HAP-1 (cell line): ENCODE data around the gene LIMS4.
"Not testable (repeated sequence)": the region's sequence is repeated elsewhere in the genome, so short reads cannot be mapped to it uniquely, and the experiment has no call there.

Experiments used
- DNase-seq, 2 experiments: peaks; one replicate each; pipeline ENCODE4 v3.0.0-alpha.2; 2016 to 2020; ENCODE audit warnings: low spot score in 2 of 2
- H3K27me3 ChIP-seq: fragments of 250-450 bp; sonication (Bioruptor Pico); 2 replicates; pipeline ENCODE4 v1.5.1; 2020; ENCODE audit warnings: low read depth, mild to moderate bottlenecking, moderate library complexity
- H3K36me3 ChIP-seq: fragments of 250-450 bp; sonication (Bioruptor Pico); replicated peaks from 2 replicates; pipeline ENCODE4 v1.5.1; 2020; ENCODE audit warnings: mild to moderate bottlenecking
- H3K4me1 ChIP-seq: fragments of 250-450 bp; sonication (Bioruptor Pico); 2 replicates; pipeline ENCODE4 v1.5.1; 2020; ENCODE audit warnings: mild to moderate bottlenecking
- H3K4me3 ChIP-seq: fragments of 250-450 bp; sonication (Bioruptor Pico); 2 replicates; pipeline ENCODE4 v1.5.1; 2020; ENCODE audit warnings: mild to moderate bottlenecking, moderate library complexity
- H3K9me3 ChIP-seq: fragments of 250-450 bp; sonication (Bioruptor Pico); 2 replicates; pipeline ENCODE4 v1.5.1; 2020; ENCODE audit warnings: mild to moderate bottlenecking, moderate library complexity
- in situ Hi-C: fragments of 300-500 bp; cut with MboI; formaldehyde crosslinking; loops from 3 replicates; pipeline ENCODE4 v1.14.3; 2020; ENCODE audit warnings: low sequenced_read_pairs, inconsistent platforms, mixed read lengths

The LIMS4 gene

DNA sequence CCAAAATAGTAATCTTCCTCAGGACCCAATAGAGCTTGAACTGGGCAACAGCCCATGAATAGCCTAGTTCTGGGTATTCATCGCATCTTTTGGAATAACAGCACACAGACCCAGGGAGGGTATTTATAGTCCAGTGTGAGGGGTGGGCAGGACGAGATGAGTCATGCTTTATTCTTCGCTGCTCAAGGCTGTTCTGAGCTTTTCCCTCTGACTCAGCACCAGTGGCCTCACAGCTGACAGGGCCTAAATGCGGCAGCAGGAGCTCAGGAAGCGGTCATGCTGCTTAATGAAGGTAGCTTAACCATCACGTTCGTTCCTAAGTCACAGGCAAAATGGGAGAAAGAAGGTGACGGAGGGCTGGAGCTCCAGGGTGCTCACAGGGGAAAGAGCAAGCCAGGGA is 7.3 kb downstream of the LIMS4 start:
- DNase-seq, H3K9me3 ChIP-seq, H3K36me3 ChIP-seq, H3K4me3 ChIP-seq, H3K27me3 ChIP-seq, H3K4me1 ChIP-seq, in situ Hi-C loops: not testable (repeated sequence)

DNA sequence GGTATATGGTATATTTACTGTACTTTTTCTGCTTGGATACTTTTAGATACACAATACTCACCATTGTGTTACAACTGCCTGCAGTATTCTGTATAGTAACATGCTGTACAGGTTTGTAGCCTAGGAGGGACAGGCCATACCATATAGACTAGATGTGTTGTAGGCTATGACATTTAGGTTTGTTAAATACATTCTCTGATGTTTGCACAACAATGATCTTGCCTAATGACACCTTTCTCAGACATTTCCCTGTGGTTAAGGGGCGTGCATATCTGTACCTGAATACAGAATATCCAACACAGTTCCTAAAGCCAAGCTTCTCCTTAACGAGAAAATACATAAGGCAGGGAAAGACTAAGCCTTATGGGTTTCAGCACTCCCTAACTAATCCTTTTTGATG is 10.2 kb downstream of the LIMS4 start:
- H3K4me3 ChIP-seq, in situ Hi-C loops: not testable (repeated sequence)

DNA sequence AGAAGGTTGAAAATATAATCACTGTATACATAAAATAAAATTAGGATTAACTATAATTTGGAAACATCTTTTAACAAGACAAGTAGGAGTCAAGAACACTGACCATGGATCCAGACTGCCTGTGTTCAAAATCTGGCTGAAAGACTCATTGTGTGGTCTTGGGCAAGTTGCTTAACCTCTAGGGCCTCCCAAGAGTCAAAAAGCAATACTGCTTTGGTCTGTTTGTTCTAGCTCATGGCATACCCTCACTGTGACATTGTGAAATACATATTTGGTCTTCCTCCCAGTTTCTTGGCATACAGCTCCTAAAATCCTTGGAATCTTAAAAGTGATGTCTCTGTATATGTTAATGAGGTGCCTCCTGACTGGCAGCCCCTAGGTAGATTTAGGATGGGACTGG is 12.3 kb downstream of the LIMS4 start:
- H3K4me1 ChIP-seq, in situ Hi-C loops, H3K27me3 ChIP-seq, DNase-seq, H3K36me3 ChIP-seq, H3K9me3 ChIP-seq, H3K4me3 ChIP-seq: not testable (repeated sequence)

More for the DNA sequence above, 10.2 kb downstream of the LIMS4 start:
- not testable (repeated sequence) for H3K4me1 ChIP-seq, DNase-seq, H3K27me3 ChIP-seq, H3K9me3 ChIP-seq, H3K36me3 ChIP-seq

DNA sequence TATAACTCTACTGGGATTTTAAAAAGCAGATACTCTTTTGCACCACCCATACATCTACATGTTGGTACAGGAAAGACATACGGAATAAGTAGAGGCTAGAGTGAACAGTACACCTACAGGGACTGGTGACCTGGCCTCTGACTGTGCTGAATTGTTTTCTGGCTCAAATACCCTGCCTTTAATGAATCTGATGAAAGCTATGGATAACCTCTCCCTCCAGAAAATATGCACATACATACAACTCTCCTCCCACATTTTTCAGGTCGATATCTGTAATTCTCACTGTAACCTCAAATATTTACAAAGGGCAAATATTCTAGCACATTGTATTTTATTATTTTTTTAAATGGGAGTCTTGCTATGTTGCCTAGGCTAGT is 15.4 kb downstream of the LIMS4 start:
- H3K9me3 ChIP-seq, H3K4me1 ChIP-seq, H3K27me3 ChIP-seq, H3K36me3 ChIP-seq, in situ Hi-C loops, H3K4me3 ChIP-seq, DNase-seq: not testable (repeated sequence)

DNA sequence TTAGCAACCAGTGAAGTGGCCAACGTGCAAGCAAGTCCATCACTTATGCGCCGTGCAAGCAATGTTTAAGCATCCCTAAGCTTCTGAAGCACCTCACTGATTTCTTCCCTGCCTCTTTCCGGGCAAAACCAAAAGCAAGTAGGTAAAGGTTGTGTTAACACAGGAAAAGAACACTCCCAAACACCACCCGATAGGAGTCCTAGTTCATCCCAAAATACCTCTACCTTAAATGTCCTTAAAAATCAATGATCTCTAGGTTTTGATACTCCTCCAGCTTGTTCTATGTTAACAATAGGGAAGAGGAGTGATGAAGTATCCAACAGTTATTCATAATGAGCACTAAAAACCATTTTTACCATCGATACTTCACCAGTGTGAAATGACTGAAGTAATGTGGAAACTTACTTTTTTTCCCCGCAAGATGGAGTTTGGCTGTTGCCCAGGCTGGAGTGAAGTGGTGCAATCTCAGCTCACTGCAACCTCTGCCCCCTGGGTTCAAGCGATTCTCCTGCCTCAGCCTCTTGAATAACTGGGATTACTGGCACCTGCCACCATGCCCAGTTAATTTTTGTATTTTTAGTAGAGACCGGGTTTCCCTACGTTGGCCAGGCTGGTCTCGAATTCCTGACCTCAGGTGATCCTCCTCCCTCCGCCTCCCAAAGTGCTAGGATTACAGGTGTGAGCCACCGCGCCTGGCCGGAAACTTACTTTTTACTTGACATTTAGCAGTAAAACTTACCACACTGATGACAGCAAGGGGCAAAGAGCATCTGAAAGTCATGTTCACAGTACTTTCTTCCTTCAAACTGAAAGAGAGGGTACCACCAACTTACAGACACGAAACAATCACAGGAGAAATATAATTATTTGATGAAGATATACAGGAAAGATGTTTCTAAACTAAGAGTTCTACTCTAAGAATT is 16.1 kb downstream of the LIMS4 start:
- H3K27me3 ChIP-seq, H3K36me3 ChIP-seq, DNase-seq, in situ Hi-C loops, H3K4me3 ChIP-seq, H3K4me1 ChIP-seq, H3K9me3 ChIP-seq: not testable (repeated sequence)

DNA sequence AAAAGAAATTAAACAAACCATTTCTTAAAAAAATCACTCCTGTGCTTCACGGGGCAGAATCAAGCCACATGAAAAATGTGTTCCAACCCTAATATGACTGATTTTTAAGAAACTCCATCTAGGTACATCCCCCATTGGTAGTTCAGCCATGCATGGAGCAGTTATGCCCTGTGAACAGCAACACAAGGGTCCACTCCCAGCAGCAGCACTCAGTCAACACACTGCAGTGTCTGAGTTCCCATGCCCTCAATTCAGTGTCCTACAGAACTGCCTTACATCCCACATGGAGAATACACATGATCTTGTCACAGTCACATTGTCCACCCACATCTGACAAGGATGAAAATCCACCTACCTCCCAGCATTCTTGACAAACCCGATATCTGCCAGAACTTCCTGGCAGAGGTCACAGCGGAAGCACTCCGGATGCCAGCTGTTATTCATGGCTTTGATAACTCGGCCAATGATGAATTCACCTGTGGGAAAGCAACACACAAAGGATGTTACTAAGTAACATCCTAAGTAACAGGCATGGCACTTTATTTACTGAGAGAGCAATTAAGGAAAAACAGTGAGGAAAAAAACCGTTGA is 17.4 kb downstream of the LIMS4 start:
- DNase-seq, H3K27me3 ChIP-seq, H3K9me3 ChIP-seq, H3K4me3 ChIP-seq, H3K4me1 ChIP-seq, H3K36me3 ChIP-seq, in situ Hi-C loops: not testable (repeated sequence)

DNA sequence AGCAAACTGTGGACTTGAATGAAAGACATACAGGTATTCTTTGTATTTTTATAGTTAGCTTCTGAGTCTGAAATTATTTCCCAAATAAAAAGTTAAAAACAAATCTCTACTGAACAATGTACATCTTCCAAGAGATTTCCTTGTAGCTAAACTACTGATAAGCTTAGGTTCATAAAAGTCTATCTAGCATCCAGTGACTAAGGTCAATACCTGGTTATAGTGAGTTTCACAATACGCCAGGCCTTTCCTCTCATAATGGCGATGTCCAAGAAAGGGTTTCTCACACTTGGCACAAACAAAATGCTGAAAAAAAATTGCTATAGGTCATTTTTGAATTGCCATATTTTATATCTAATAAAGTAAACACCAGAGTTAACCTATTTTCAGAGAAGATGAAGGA is 21.7 kb downstream of the LIMS4 start:
- H3K9me3 ChIP-seq, H3K4me3 ChIP-seq, DNase-seq, H3K4me1 ChIP-seq, H3K27me3 ChIP-seq, H3K36me3 ChIP-seq, in situ Hi-C loops: not testable (repeated sequence)

DNA sequence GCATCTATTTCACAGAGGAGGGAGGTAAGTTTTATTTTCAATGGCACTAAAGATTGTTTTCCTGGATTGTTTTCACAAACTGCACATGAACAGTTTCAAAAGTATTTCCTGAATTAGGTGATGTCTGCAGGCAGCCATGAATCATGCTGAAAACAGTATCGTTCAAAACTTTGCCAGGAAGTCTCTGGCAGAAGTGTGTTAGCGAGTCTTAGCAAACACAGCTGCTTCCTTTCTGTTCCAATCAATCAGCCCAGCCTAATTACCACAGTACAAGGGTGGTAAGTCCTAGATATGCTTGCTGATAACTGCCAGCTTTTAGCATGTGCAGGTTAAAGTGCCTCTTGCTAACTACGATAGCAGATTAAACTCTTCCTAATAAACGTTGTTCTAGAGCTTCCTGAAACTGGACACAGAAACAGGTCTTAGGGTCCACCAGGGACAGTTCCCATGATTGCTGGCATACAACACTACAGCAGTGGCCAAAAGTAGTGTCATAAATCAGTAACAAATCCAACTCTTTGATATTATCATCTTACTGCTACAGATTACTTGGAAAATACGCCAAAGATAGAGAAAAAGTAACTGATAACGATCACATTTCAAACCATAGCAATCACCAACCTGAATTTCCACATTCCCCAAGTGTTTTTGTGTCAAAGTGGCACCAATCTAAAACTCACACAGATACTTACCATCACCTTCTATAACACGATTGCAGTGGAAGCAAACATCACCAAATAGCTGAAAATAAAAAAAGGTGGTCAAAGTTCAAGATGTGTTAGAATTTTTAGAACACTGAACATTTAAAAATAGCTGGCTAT is 23.3 kb downstream of the LIMS4 start:
- H3K27me3 ChIP-seq, H3K36me3 ChIP-seq, H3K4me1 ChIP-seq, in situ Hi-C loops, DNase-seq, H3K9me3 ChIP-seq, H3K4me3 ChIP-seq: not testable (repeated sequence)

DNA sequence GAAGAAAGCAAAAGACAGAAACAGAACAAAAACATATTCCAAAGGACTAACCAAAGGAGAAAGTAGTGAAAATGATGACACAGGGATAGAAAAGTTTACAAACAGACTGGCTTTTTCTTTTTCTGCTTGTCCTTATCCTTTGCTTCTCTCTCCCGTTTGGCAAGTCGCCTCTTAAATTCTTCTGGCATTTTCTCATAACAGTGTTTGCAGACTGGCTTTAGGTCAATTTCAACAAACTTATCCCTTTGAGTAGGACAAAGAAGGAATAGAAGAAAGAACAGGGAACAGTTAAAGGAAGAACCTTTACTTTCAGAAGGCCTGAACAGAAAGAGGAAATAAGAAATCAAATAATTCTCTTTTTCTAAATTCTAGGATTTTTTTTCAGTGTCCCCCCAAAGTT is 26.0 kb downstream of the LIMS4 start:
- H3K27me3 ChIP-seq, H3K4me3 ChIP-seq, H3K9me3 ChIP-seq, H3K36me3 ChIP-seq, in situ Hi-C loops, H3K4me1 ChIP-seq, DNase-seq: not testable (repeated sequence)

DNA sequence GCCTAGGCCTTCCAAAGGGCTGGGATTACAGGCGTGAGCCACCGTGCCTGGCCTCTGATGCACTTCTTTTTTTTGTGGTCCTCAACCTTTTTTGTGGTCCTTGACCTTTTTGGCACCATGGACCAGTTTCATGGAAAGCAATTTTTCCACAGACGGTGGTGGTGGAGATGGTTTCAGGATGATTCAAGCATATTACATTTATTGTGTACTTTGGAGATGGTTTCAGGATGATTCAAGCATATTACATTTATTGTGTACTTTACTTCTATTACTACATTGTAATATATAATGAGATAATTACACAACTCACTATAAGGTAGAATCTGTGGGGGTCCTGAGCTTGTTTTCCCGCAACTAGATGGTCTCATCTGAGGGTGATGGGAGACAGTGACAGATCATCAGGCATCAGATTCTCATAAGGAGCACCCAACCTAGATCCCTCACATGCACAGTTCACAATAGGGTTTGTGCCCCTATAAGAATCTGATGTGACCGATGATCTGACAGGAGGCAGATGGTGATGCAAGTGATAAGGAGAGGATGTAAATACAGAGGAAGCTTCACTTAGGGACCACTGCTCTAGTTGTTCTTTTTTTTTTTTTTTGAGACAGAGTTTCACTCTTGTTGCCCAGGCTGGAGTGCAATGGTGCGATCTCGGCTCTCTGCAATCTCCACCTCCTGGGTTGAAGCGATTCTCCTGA is 29.2 kb downstream of the LIMS4 start:
- H3K36me3 ChIP-seq, in situ Hi-C loops, H3K9me3 ChIP-seq, H3K4me3 ChIP-seq, DNase-seq, H3K4me1 ChIP-seq, H3K27me3 ChIP-seq: not testable (repeated sequence)

DNA sequence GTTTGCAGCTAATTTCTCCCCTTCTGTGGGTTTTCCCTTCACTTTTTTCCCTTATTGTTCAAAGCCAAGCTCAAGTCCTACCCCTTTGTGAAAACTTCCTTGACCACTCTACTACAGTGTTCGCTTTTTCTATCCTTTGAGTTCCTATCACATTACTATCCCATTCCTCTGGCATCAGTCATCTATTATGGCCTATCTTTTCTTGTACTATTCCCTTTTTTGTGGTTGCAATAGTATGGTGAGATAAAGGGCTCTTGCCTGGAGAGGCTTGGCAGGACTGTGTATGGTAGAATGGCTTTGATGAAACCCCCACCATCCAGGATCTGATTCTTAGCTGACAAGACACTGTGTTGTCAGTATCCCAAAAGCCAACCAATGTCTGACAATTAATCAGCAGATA is 30.7 kb downstream of the LIMS4 start:
- H3K4me1 ChIP-seq, in situ Hi-C loops, DNase-seq, H3K27me3 ChIP-seq, H3K9me3 ChIP-seq, H3K36me3 ChIP-seq, H3K4me3 ChIP-seq: not testable (repeated sequence)

DNA sequence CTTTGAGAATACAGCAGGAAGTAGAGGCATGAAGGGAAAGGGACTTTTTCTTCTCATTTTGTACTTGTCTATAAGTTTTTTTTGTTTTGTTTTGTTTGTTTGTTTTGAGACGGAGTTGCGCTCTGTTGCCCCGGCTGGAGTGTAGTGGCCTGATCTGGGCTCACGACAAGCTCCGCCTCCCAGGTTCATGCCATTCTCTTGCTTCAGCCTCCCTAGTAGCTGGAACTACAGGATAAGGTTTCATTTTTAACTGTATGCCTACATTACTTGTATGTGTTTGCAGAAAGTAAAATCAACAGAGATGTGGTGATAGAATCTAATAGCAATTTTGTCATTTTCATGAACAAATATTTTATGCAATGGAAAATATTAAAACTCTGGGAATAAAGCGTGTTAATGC is 38.1 kb downstream of the LIMS4 start:
- H3K27me3 ChIP-seq, H3K36me3 ChIP-seq, in situ Hi-C loops, H3K4me1 ChIP-seq, H3K9me3 ChIP-seq, H3K4me3 ChIP-seq, DNase-seq: not testable (repeated sequence)

DNA sequence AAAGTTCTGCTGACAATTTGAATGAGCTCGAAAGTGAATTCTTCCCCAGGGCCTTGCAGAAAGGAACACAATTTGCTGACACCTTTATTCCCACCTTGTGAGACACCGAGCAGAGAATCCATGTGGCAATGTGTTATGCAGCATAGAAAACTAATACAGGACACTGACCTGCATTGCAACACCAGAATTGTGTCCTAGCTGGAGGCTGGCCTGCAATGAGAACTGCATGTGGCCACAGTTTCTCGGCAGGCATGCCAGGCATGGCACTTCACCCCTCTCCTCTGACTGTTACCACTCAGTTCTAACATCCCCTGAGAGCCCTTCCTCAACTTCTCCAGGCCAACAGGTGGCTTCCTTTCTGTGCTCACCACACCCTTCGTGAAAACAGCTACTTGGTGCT is 46.9 kb downstream of the LIMS4 start:
- DNase-seq, H3K36me3 ChIP-seq, H3K4me1 ChIP-seq, H3K9me3 ChIP-seq, in situ Hi-C loops, H3K4me3 ChIP-seq, H3K27me3 ChIP-seq: not testable (repeated sequence)

DNA sequence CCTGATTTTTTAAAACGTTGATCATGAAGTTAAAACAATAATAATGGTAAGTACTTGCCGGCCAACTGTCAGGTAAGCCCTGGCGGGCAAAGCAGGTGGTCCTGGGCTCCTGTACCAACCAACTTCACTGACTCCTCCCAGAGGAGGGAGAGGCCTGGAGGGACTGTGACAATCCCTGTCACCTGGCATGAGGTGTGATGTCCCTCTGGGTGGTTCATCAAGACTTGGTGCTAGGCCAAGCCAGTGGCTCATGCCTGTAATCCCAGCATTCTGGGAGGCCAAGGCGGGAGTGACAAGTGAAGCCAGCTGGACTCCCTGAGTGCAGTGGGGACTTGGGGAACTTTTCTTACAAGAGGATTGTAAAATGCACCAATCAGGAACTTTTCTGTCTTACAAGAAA is 48.2 kb downstream of the LIMS4 start:
- H3K4me1 ChIP-seq, in situ Hi-C loops, H3K9me3 ChIP-seq, DNase-seq, H3K36me3 ChIP-seq, H3K4me3 ChIP-seq, H3K27me3 ChIP-seq: not testable (repeated sequence)
